Measurements from ENCODE around the gene HRCT1. TPM values are rescaled to one million over a fixed set of nuclear protein-coding genes. Genes with fewer than 3 reads are reported as not detected.

The HRCT1 gene
- total and polyA plus RNA-seq, 2 experiments from 2014 or later = not detected

GRCh38 chr9:35867538-35867937 lies 38.5 kb upstream of the HRCT1 start:
- no peaks in the 10 kb centered on the region for H3K36me3 ChIP-seq
- no peaks in the 10 kb centered on the region for H3K9me3 ChIP-seq (ENCODE audit: low read depth)
- H3K27ac ChIP-seq = no peak overlapping the region
- H3K27me3 ChIP-seq = no peaks in the 10 kb centered on the region
- TF ChIP-seq, protein P1, sequence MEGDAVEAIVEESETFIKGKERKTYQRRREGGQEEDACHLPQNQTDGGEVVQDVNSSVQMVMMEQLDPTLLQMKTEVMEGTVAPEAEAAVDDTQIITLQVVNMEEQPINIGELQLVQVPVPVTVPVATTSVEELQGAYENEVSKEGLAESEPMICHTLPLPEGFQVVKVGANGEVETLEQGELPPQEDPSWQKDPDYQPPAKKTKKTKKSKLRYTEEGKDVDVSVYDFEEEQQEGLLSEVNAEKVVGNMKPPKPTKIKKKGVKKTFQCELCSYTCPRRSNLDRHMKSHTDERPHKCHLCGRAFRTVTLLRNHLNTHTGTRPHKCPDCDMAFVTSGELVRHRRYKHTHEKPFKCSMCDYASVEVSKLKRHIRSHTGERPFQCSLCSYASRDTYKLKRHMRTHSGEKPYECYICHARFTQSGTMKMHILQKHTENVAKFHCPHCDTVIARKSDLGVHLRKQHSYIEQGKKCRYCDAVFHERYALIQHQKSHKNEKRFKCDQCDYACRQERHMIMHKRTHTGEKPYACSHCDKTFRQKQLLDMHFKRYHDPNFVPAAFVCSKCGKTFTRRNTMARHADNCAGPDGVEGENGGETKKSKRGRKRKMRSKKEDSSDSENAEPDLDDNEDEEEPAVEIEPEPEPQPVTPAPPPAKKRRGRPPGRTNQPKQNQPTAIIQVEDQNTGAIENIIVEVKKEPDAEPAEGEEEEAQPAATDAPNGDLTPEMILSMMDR (IDR thresholded peaks at IDR 0.05; ENCODE audit: low read depth, low read length) = no peak
- H3K4me1 ChIP-seq (ENCODE audit: low read depth) = no peaks in the 10 kb centered on the region
- no peak for DNase-seq (ENCODE audit: low read depth in 1 of 2, low spot score in 1 of 2)
- no peak overlapping the region for H3K4me3 ChIP-seq

GRCh38 chr9:35868933-35869332 lies 37.1 kb upstream of the HRCT1 start:
- H3K36me3 ChIP-seq = no peaks in the 10 kb centered on the region
- TF ChIP-seq, protein P1 (IDR thresholded peaks at IDR 0.05; ENCODE audit: low read depth, low read length) = no peak
- H3K4me1 ChIP-seq (ENCODE audit: low read depth) = no peaks in the 10 kb centered on the region
- no peak overlapping the region for H3K4me3 ChIP-seq
- H3K27me3 ChIP-seq = no peaks in the 10 kb centered on the region
- DNase-seq (ENCODE audit: low read depth in 1 of 2, low spot score in 1 of 2) = no peak
- H3K9me3 ChIP-seq (ENCODE audit: low read depth) = no peaks in the 10 kb centered on the region
- H3K27ac ChIP-seq = no peak overlapping the region

DNA sequence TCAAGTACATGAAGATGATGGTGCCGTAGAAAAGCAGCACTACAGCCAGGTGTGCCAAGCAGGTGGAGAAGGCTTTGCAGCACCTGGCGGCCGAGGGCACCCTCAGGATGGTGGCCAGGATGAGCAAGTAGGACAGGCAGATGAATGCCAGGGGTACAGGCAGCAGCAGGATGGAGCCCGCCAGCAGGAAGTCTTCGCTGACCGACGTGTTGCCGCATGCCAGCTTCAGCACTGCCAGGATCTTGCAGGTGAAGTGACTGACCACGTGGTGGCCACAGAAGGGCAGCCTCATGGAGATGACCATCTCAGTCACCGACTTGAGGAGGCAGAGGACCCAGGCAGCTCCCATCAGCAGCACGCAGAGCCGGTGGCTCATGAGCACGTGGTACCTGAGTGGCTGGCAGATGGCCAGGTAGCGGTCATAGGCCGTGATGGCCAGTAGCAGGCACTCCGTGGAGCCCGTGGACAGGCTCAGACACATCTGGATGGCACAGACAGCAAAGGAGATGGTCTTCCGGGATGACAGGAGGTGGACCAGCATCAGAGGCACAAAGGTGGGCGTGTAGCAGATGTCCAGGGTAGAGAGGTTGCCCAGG lies 36.3 kb upstream of the HRCT1 start:
- H3K4me3 ChIP-seq = no peak overlapping the region
- no peaks in the 10 kb centered on the region for H3K36me3 ChIP-seq
- TF ChIP-seq, protein P1 (IDR thresholded peaks at IDR 0.05; ENCODE audit: low read depth, low read length) = no peak
- DNase-seq (ENCODE audit: low read depth in 1 of 2, low spot score in 1 of 2) = no peak
- H3K4me1 ChIP-seq (ENCODE audit: low read depth) = no peaks in the 10 kb centered on the region
- no peaks in the 10 kb centered on the region for H3K27me3 ChIP-seq
- H3K9me3 ChIP-seq (ENCODE audit: low read depth) = no peaks in the 10 kb centered on the region
- no peak overlapping the region for H3K27ac ChIP-seq

GRCh38 chr9:35870351-35870923 lies 35.6 kb upstream of the HRCT1 start, which contains the start of gene OR13J1:
TSS of gene OR13J1 (minus strand) at chr9:35870401. CDS start at chr9:35870401, 0 bp downstream.
- H3K36me3 ChIP-seq = no peaks in the 10 kb centered on the region
- DNase-seq (ENCODE audit: low read depth in 1 of 2, low spot score in 1 of 2) = no peak
- TF ChIP-seq, protein P1 (IDR thresholded peaks at IDR 0.05; ENCODE audit: low read depth, low read length) = no peak
- no peaks in the 10 kb centered on the region for H3K4me1 ChIP-seq (ENCODE audit: low read depth)
- H3K27me3 ChIP-seq = no peaks in the 10 kb centered on the region
- no peak within 1 kb of the TSS for H3K27ac ChIP-seq
- H3K9me3 ChIP-seq (ENCODE audit: low read depth) = no peaks in the 10 kb centered on the region
- no peak within 1 kb of the TSS for H3K4me3 ChIP-seq

GRCh38 chr9:35871545-35871944 lies 34.5 kb upstream of the HRCT1 start:
- Histone ChIP-seq H3K9me3 (ENCODE audit: low read depth) (no peaks in the 10 kb centered on the region), H3K36me3 (no peaks in the 10 kb centered on the region), H3K27me3 (no peaks in the 10 kb centered on the region), H3K27ac (no peak overlapping the region), H3K4me1 (ENCODE audit: low read depth) (no peaks in the 10 kb centered on the region), H3K4me3 (no peak overlapping the region)
- DNase-seq (ENCODE audit: low read depth in 1 of 2, low spot score in 1 of 2) = no peak
- TF ChIP-seq, protein P1 (IDR thresholded peaks at IDR 0.05; ENCODE audit: low read depth, low read length) = no peak

Measured in cardiac muscle cell (in vitro differentiated cells and primary cell).